ENCODE results near the gene PTK6.

DNA sequence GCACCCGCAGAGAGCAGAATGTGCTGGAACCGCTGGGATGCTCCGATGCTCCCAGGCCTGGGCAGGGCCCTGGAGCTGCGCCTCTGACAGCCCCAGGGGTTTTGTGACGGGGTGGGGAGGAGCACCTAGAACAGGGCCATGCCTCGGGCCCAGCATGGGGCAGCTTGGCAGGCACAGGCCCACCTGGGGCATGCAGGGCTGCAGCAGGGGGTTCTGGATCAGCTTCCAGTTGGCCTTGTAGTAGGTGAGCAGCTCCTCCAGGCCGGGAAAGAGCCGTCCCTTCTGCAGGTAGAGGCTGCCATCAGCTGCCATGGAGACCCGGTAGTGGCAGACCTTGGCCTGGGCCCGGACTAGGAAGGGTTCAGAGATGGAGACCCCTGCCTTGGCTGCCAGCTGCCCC, 6.0 kb upstream of the PTK6 start:
- TF ChIP-seq, protein P1, sequence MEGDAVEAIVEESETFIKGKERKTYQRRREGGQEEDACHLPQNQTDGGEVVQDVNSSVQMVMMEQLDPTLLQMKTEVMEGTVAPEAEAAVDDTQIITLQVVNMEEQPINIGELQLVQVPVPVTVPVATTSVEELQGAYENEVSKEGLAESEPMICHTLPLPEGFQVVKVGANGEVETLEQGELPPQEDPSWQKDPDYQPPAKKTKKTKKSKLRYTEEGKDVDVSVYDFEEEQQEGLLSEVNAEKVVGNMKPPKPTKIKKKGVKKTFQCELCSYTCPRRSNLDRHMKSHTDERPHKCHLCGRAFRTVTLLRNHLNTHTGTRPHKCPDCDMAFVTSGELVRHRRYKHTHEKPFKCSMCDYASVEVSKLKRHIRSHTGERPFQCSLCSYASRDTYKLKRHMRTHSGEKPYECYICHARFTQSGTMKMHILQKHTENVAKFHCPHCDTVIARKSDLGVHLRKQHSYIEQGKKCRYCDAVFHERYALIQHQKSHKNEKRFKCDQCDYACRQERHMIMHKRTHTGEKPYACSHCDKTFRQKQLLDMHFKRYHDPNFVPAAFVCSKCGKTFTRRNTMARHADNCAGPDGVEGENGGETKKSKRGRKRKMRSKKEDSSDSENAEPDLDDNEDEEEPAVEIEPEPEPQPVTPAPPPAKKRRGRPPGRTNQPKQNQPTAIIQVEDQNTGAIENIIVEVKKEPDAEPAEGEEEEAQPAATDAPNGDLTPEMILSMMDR (IDR thresholded peaks at IDR 0.05; ENCODE audit: insufficient read depth, low read length), result no peak
- TF ChIP-seq, protein P2, sequence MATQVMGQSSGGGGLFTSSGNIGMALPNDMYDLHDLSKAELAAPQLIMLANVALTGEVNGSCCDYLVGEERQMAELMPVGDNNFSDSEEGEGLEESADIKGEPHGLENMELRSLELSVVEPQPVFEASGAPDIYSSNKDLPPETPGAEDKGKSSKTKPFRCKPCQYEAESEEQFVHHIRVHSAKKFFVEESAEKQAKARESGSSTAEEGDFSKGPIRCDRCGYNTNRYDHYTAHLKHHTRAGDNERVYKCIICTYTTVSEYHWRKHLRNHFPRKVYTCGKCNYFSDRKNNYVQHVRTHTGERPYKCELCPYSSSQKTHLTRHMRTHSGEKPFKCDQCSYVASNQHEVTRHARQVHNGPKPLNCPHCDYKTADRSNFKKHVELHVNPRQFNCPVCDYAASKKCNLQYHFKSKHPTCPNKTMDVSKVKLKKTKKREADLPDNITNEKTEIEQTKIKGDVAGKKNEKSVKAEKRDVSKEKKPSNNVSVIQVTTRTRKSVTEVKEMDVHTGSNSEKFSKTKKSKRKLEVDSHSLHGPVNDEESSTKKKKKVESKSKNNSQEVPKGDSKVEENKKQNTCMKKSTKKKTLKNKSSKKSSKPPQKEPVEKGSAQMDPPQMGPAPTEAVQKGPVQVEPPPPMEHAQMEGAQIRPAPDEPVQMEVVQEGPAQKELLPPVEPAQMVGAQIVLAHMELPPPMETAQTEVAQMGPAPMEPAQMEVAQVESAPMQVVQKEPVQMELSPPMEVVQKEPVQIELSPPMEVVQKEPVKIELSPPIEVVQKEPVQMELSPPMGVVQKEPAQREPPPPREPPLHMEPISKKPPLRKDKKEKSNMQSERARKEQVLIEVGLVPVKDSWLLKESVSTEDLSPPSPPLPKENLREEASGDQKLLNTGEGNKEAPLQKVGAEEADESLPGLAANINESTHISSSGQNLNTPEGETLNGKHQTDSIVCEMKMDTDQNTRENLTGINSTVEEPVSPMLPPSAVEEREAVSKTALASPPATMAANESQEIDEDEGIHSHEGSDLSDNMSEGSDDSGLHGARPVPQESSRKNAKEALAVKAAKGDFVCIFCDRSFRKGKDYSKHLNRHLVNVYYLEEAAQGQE (IDR thresholded peaks at IDR 0.05; ENCODE audit: insufficient replicate concordance, low read depth), result no peak
- no peak for TF ChIP-seq SPI1 (IDR thresholded peaks at IDR 0.05; ENCODE audit: borderline replicate concordance, low read depth)
- TF ChIP-seq POLR2AphosphoS5 (IDR thresholded peaks at IDR 0.05; ENCODE audit: low read depth), result no peak
- TF ChIP-seq GABPA (IDR thresholded peaks at IDR 0.05; ENCODE audit: low read depth), result no peak
